Osteoblast (primary cell): ENCODE results near the gene ZBED4. TPM values are rescaled to one million over a fixed set of nuclear protein-coding genes. Genes with fewer than 3 reads are reported as not detected.

ENCODE experiments used
- DNase-seq: peaks from one replicate; pipeline ENCODE4 v3.0.0; 2011; ENCODE audit warnings: low spot score, mixed read lengths; ENCODE audit not compliant: insufficient read length; ENCODE audit errors: missing footprints
- H2AFZ ChIP-seq: 2 replicates; pipeline ENCODE4 v1.6.0; 2011; ENCODE audit warnings: mild to moderate bottlenecking, low read length
- H3K27ac ChIP-seq: 2 replicates; pipeline ENCODE4 v1.5.1; 2011; ENCODE audit warnings: mild to moderate bottlenecking, low read depth, low read length, moderate library complexity
- H3K27me3 ChIP-seq: 2 replicates; pipeline ENCODE4 v1.6.0; 2012; ENCODE audit warnings: mild to moderate bottlenecking, control low read depth, inconsistent platforms, low read length, moderate library complexity; ENCODE audit not compliant: insufficient read depth
- H3K36me3 ChIP-seq: 2 replicates; pipeline ENCODE4 v1.5.1; 2011; ENCODE audit warnings: mild to moderate bottlenecking, low read length, control low read depth, moderate library complexity; ENCODE audit not compliant: insufficient read depth
- H3K4me1 ChIP-seq: 2 replicates; pipeline ENCODE4 v1.5.1; 2011; ENCODE audit warnings: mild to moderate bottlenecking, low read length, control low read depth, moderate library complexity; ENCODE audit not compliant: insufficient read depth
- H3K4me2 ChIP-seq: 2 replicates; pipeline ENCODE4 v1.6.0; 2011; ENCODE audit warnings: mild to moderate bottlenecking, low read length; ENCODE audit not compliant: insufficient read depth
- H3K4me3 ChIP-seq: fragments of 200-600 bp; sonication (generic); 3 replicates; pipeline ENCODE4 v1.5.1; 2012; ENCODE audit warnings: mild to moderate bottlenecking, low read length, inconsistent platforms; ENCODE audit not compliant: insufficient read depth
- H3K79me2 ChIP-seq: 2 replicates; pipeline ENCODE4 v1.6.0; 2012; ENCODE audit warnings: mild to moderate bottlenecking, low read length, control low read depth, inconsistent platforms; ENCODE audit not compliant: insufficient read depth
- H3K9me3 ChIP-seq: 2 replicates; pipeline ENCODE4 v1.5.1; 2011; ENCODE audit warnings: low read depth, low read length, control low read depth
- H4K20me1 ChIP-seq: 2 replicates; pipeline ENCODE4 v1.6.0; 2012; ENCODE audit warnings: mild to moderate bottlenecking, low read length, control low read depth; ENCODE audit not compliant: insufficient read depth
- CTCF ChIP-seq: IDR thresholded peaks from 2 replicates; pipeline ENCODE4 v1.5.1; 2011; ENCODE audit warnings: mild to moderate bottlenecking, low read depth, low read length, moderate library complexity; ENCODE audit errors: extremely low read depth
- total RNA-seq: library from RNA; depleted of rRNA; stranded (reverse); fragments of >200 nt; gene quantifications from 2 replicates; pipeline ENCODE4 v1.2.3, GENCODE V29; 2012

The ZBED4 gene
- total RNA-seq, 1 donor, result 8.3 TPM

DNA sequence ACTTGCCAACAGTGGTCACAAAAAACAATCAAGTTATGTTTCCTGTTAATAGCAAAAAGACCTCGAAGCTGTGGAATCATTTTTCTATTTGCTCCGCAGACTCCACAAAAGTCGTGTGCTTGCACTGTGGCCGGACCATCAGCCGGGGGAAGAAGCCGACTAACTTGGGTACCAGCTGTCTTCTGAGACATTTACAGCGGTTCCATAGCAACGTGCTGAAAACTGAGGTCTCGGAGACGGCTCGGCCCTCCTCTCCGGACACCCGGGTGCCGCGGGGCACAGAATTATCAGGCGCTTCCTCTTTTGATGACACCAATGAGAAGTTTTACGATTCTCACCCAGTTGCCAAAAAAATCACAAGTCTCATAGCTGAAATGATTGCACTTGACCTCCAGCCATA, 31.6 kb downstream of the ZBED4 start:
- DNase-seq, result no peak
- no peak overlapping the region for H3K27ac ChIP-seq
- H3K4me1 ChIP-seq, result peaks cover 3% of the 10 kb centered on the region
- no peaks in the 10 kb centered on the region for H3K9me3 ChIP-seq
- no peak for TF ChIP-seq CTCF
- H2AFZ ChIP-seq, result no peak overlapping the region
- no peak overlapping the region for H3K4me3 ChIP-seq
- H3K4me2 ChIP-seq, result no peak overlapping the region
- peaks cover 83% of the 10 kb centered on the region for H3K79me2 ChIP-seq
- no peaks in the 10 kb centered on the region for H3K27me3 ChIP-seq
- H4K20me1 ChIP-seq, result peaks cover 29% of the 10 kb centered on the region
- peaks cover 28% of the 10 kb centered on the region for H3K36me3 ChIP-seq

GRCh38 chr22:49885881-49886280, 32.2 kb downstream of the ZBED4 start:
- Histone ChIP-seq H3K9me3 (no peaks in the 10 kb centered on the region), H3K4me3 (no peak overlapping the region), H3K27ac (no peak overlapping the region), H4K20me1 (peaks cover 29% of the 10 kb centered on the region), H3K27me3 (no peaks in the 10 kb centered on the region), H2AFZ (no peak overlapping the region), H3K4me2 (no peak overlapping the region), H3K36me3 (peaks cover 28% of the 10 kb centered on the region), H3K4me1 (peaks cover 3% of the 10 kb centered on the region), H3K79me2 (peaks cover 78% of the 10 kb centered on the region)
- no peak for DNase-seq
- no peak for TF ChIP-seq CTCF

- peaks cover 77% of the 10 kb centered on the region for H3K79me2 ChIP-seq
- DNase-seq, result no peak
- peaks cover 34% of the 10 kb centered on the region for H4K20me1 ChIP-seq
- no peak overlapping the region for H2AFZ ChIP-seq
- H3K9me3 ChIP-seq, result no peaks in the 10 kb centered on the region
- no peaks in the 10 kb centered on the region for H3K27me3 ChIP-seq
- peaks cover 3% of the 10 kb centered on the region for H3K4me1 ChIP-seq
- no peak for TF ChIP-seq CTCF
- H3K4me3 ChIP-seq, result no peak overlapping the region
- H3K27ac ChIP-seq, result no peak overlapping the region
- no peak overlapping the region for H3K4me2 ChIP-seq
- H3K36me3 ChIP-seq, result peaks cover 28% of the 10 kb centered on the region
These were observed 32.9 kb downstream of the ZBED4 start for GRCh38 chr22:49886346-49887063.

GRCh38 chr22:49887064-49887451, 33.4 kb downstream of the ZBED4 start:
- H3K36me3 ChIP-seq, result peaks cover 28% of the 10 kb centered on the region
- no peak for TF ChIP-seq CTCF
- H3K4me1 ChIP-seq, result peaks cover 3% of the 10 kb centered on the region
- no peak for DNase-seq
- peaks cover 31% of the 10 kb centered on the region for H4K20me1 ChIP-seq
- no peak overlapping the region for H3K4me2 ChIP-seq
- no peak overlapping the region for H3K4me3 ChIP-seq
- H2AFZ ChIP-seq, result no peak overlapping the region
- no peaks in the 10 kb centered on the region for H3K27me3 ChIP-seq
- no peaks in the 10 kb centered on the region for H3K9me3 ChIP-seq
- H3K79me2 ChIP-seq, result peaks cover 72% of the 10 kb centered on the region
- H3K27ac ChIP-seq, result no peak overlapping the region
